Vagina (tissue), 2 donors: Measurements from ENCODE around the gene DNMBP. TPM values are rescaled to one million over a fixed set of nuclear protein-coding genes. Genes with fewer than 3 reads are reported as not detected.
"Not testable (repeated sequence)": the region's sequence is repeated elsewhere in the genome, so short reads cannot be mapped to it uniquely, and the experiment has no call there.

Source experiments
- DNase-seq, 2 donors: peaks; one replicate each; pipeline ENCODE4 v3.0.0-alpha.2; 2017; ENCODE audit errors: extremely low spot score in 2 of 2
- H3K27ac ChIP-seq: fragments of 200-600 bp; sonication (generic); one replicate; pipeline ENCODE4 v1.5.1; 2019
- H3K27me3 ChIP-seq: fragments of 200-600 bp; sonication (generic); one replicate; pipeline ENCODE4 v1.5.1; 2019
- H3K36me3 ChIP-seq, 2 donors: fragments of 200-600 bp; sonication (generic); one replicate each; pipeline ENCODE4 v1.5.1; 2017 to 2019
- H3K4me1 ChIP-seq: fragments of 200-600 bp; sonication (generic); one replicate; pipeline ENCODE4 v1.5.1; 2019
- H3K4me3 ChIP-seq, 2 donors: fragments of 200-600 bp; sonication (generic); 1 replicate in 1 of 2; 2 replicates in 1 of 2; pipeline ENCODE4 v1.5.1; 2016 to 2019
- H3K9me3 ChIP-seq: fragments of 200-600 bp; sonication (generic); one replicate; pipeline ENCODE4 v1.5.1; 2019
- CTCF ChIP-seq, 3 experiments: fragments of 450-650 bp in 2 of 3; fragments of 200-600 bp in 1 of 3; sonication (generic) in 1 of 3; IDR thresholded peaks; one replicate each; pipeline ENCODE4 v1.5.1; 2017 to 2019; ENCODE audit warnings: antibody characterized with exemption in 3 of 3, mild to moderate bottlenecking in 2 of 3, moderate library complexity in 2 of 3
- POLR2A ChIP-seq, 2 donors: fragments of 450-650 bp; IDR thresholded peaks; one replicate each; pipeline ENCODE4 v1.6.1; 2017; ENCODE audit warnings: antibody characterized with exemption in 2 of 2, mild to moderate bottlenecking in 2 of 2, moderate library complexity in 2 of 2
- POLR2AphosphoS5 ChIP-seq, 2 donors: sonication (generic); formaldehyde crosslinking; IDR thresholded peaks; one replicate each; pipeline ENCODE4 v1.9.0; 2017; ENCODE audit warnings: antibody characterized with exemption in 2 of 2, mild to moderate bottlenecking in 2 of 2, low read depth in 1 of 2; ENCODE audit not compliant: insufficient read depth in 1 of 2
- intact Hi-C: fragments of 100-400 bp; cut with DNase I; formaldehyde crosslinking; loops from one replicate; pipeline ENCODE4 v1.15.1; 2023
- total RNA-seq: library from RNA; depleted of rRNA; stranded (reverse); fragments of >200 nt; gene quantifications from one replicate; pipeline ENCODE4 v1.2.3, GENCODE V29; 2016

Gene DNMBP
- total RNA-seq, 1 donor from 2014 or later, result 31.9 TPM

GRCh38 chr10:99843310-99843709, 166.4 kb downstream of the DNMBP start:
- no peak for TF ChIP-seq CTCF (IDR thresholded peaks at IDR 0.05)
- TF ChIP-seq POLR2A (IDR thresholded peaks at IDR 0.05), result no peak
- no peak for TF ChIP-seq POLR2AphosphoS5 (IDR thresholded peaks at IDR 0.05; ENCODE audit: insufficient read depth in 1 of 2, low read depth in 1 of 2)
- intact Hi-C loops, result no loop called here
- H3K4me3 ChIP-seq, result no peak overlapping the region

GRCh38 chr10:99841746-99842145, 168.0 kb downstream of the DNMBP start:
- intact Hi-C loops, result no loop called here
- Histone ChIP-seq H3K27ac (no peak overlapping the region), H3K36me3 (no peaks in the 10 kb centered on the region), H3K4me1 (no peaks in the 10 kb centered on the region), H3K4me3 (no peak overlapping the region), H3K9me3 (no peaks in the 10 kb centered on the region), H3K27me3 (no peaks in the 10 kb centered on the region)
- TF ChIP-seq CTCF (IDR thresholded peaks at IDR 0.05), result no peak
- TF ChIP-seq POLR2A (IDR thresholded peaks at IDR 0.05), result no peak
- no peak for TF ChIP-seq POLR2AphosphoS5 (IDR thresholded peaks at IDR 0.05; ENCODE audit: insufficient read depth in 1 of 2, low read depth in 1 of 2)
- no peak for DNase-seq

More at GRCh38 chr10:99843310-99843709, 166.4 kb downstream of the DNMBP start:
- Histone ChIP-seq H3K4me1 (no peaks in the 10 kb centered on the region), H3K27me3 (no peaks in the 10 kb centered on the region), H3K36me3 (no peaks in the 10 kb centered on the region), H3K27ac (no peak overlapping the region), H3K9me3 (no peaks in the 10 kb centered on the region)
- no peak for DNase-seq

GRCh38 chr10:99840859-99841258, 168.9 kb downstream of the DNMBP start:
- DNase-seq, intact Hi-C loops: not testable (repeated sequence)

GRCh38 chr10:99836711-99837110, 173.0 kb downstream of the DNMBP start:
- no peak for DNase-seq
- Histone ChIP-seq H3K9me3 (no peaks in the 10 kb centered on the region), H3K4me1 (no peaks in the 10 kb centered on the region), H3K36me3 (no peaks in the 10 kb centered on the region), H3K27ac (no peak overlapping the region), H3K27me3 (no peaks in the 10 kb centered on the region), H3K4me3 (no peak overlapping the region)
- TF ChIP-seq POLR2A (IDR thresholded peaks at IDR 0.05) (no peak), POLR2AphosphoS5 (IDR thresholded peaks at IDR 0.05; ENCODE audit: insufficient read depth in 1 of 2, low read depth in 1 of 2) (no peak), CTCF (IDR thresholded peaks at IDR 0.05) (no peak)
- intact Hi-C loops, result no loop called here

More at GRCh38 chr10:99840859-99841258, 168.9 kb downstream of the DNMBP start:
- H3K9me3 ChIP-seq, H3K4me1 ChIP-seq, H3K27me3 ChIP-seq, H3K4me3 ChIP-seq, H3K27ac ChIP-seq, H3K36me3 ChIP-seq: not testable (repeated sequence)

- no peak overlapping the region for H3K27ac ChIP-seq
- no peaks in the 10 kb centered on the region for H3K4me1 ChIP-seq
- no peak for DNase-seq
- no peak overlapping the region for H3K4me3 ChIP-seq
- TF ChIP-seq POLR2AphosphoS5 (IDR thresholded peaks at IDR 0.05; ENCODE audit: insufficient read depth in 1 of 2, low read depth in 1 of 2), result no peak
- TF ChIP-seq CTCF (IDR thresholded peaks at IDR 0.05), result no peak
- no peak for TF ChIP-seq POLR2A (IDR thresholded peaks at IDR 0.05)
- H3K36me3 ChIP-seq, result no peaks in the 10 kb centered on the region
- H3K9me3 ChIP-seq, result no peaks in the 10 kb centered on the region
- intact Hi-C loops, result no loop called here
- no peaks in the 10 kb centered on the region for H3K27me3 ChIP-seq
Measured at GRCh38 chr10:99835947-99836346, 173.8 kb downstream of the DNMBP start.

GRCh38 chr10:99834410-99834809, 175.3 kb downstream of the DNMBP start:
- Histone ChIP-seq H3K27ac (no peak overlapping the region), H3K4me3 (no peak overlapping the region), H3K9me3 (no peaks in the 10 kb centered on the region), H3K4me1 (no peaks in the 10 kb centered on the region), H3K27me3 (no peaks in the 10 kb centered on the region), H3K36me3 (no peaks in the 10 kb centered on the region)
- intact Hi-C loops, result no loop called here
- TF ChIP-seq POLR2AphosphoS5 (IDR thresholded peaks at IDR 0.05; ENCODE audit: insufficient read depth in 1 of 2, low read depth in 1 of 2) (no peak), CTCF (IDR thresholded peaks at IDR 0.05) (no peak), POLR2A (IDR thresholded peaks at IDR 0.05) (no peak)
- no peak for DNase-seq
